Loucy (cell line): ENCODE data around the gene MS4A8.

Source experiments
- CTCF ChIP-seq: fragments of 200-600 bp; sonication (generic); conservative IDR thresholded peaks from 2 replicates; pipeline ENCODE4 v1.5.1; 2014; ENCODE audit warnings: mild to moderate bottlenecking, antibody characterized with exemption, low read length
- EZH2phosphoT487 ChIP-seq: fragments of 200-600 bp; IDR thresholded peaks from 2 replicates; pipeline ENCODE4 v1.6.1; 2018; ENCODE audit warnings: antibody characterized with exemption, mild to moderate bottlenecking, moderate library complexity, borderline replicate concordance

DNA sequence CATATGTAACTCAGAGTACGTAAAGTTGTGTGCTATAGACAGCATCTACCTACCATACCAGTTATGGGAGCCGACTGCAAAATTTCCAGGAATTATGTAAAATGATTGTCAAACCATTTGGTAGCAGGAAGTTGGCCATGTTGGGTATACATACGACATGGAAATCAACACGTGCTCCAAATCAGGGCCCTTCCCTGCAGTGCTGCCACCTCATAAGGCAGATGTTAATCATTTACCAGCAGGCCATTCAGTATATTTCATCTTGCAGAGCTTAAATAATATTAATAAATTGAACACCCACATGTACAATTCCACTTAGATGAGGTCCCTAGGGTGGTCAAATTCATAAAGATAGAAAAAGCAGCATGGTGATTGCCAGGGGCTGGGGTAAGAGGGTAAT, 34.9 kb downstream of the MS4A8 start:
- no peak for TF ChIP-seq CTCF
- TF ChIP-seq EZH2phosphoT487: no peak
